GM23338 (cell line): Measurements from ENCODE around the gene SEC11C. TPM values are rescaled to one million over a fixed set of nuclear protein-coding genes. Genes with fewer than 3 reads are reported as not detected.

Source experiments
- ATAC-seq: fragments of 200-7000 bp; cut with Tn5 transposase; 3 replicates; pipeline ENCODE4 v1.9.1; 2020
- DNase-seq: peaks from one replicate; pipeline ENCODE4 v3.0.0-alpha.2; 2015; ENCODE audit warnings: low spot score
- H2AFZ ChIP-seq: fragments of 200-600 bp; sonication (generic); 2 replicates; pipeline ENCODE4 v1.8.0; 2016; ENCODE audit warnings: antibody characterized with exemption, mild to moderate bottlenecking, moderate library complexity
- H3F3A ChIP-seq: fragments of 200-600 bp; sonication (generic); replicated peaks from 2 replicates; pipeline ENCODE4 v1.8.0; 2017; ENCODE audit warnings: antibody characterized with exemption, mixed run types, low read depth
- H3K27ac ChIP-seq: fragments of 200-600 bp; sonication (generic); 2 replicates; pipeline ENCODE4 v1.6.1; 2016; ENCODE audit warnings: low read depth
- H3K27me3 ChIP-seq: fragments of 200-600 bp; sonication (generic); 2 replicates; pipeline ENCODE4 v1.8.0; 2016; ENCODE audit warnings: mild to moderate bottlenecking, mixed run types, moderate library complexity; ENCODE audit not compliant: insufficient read depth
- H3K36me3 ChIP-seq: fragments of 200-600 bp; sonication (generic); 2 replicates; pipeline ENCODE4 v1.8.0; 2016; ENCODE audit warnings: mild to moderate bottlenecking; ENCODE audit not compliant: insufficient read depth
- H3K4me1 ChIP-seq: fragments of 200-600 bp; sonication (generic); 2 replicates; pipeline ENCODE4 v1.8.0; 2016; ENCODE audit warnings: mild to moderate bottlenecking, moderate library complexity; ENCODE audit not compliant: insufficient read depth
- H3K4me2 ChIP-seq: fragments of 200-600 bp; sonication (generic); 2 replicates; pipeline ENCODE4 v1.7.1; 2017; ENCODE audit warnings: mixed run types
- H3K4me3 ChIP-seq: fragments of 200-600 bp; sonication (generic); 2 replicates; pipeline ENCODE4 v1.6.1; 2016; ENCODE audit warnings: mixed run types
- H3K79me2 ChIP-seq: fragments of 200-600 bp; sonication (generic); replicated peaks from 2 replicates; pipeline ENCODE4 v1.8.0; 2017; ENCODE audit warnings: mild to moderate bottlenecking; ENCODE audit not compliant: insufficient read depth
- H3K9me2 ChIP-seq: fragments of 200-600 bp; sonication (generic); 2 replicates; pipeline ENCODE4 v1.8.0; 2017; ENCODE audit not compliant: insufficient read depth
- H4K20me1 ChIP-seq: fragments of 200-600 bp; sonication (generic); replicated peaks from 2 replicates; pipeline ENCODE4 v1.8.0; 2017; ENCODE audit warnings: mild to moderate bottlenecking; ENCODE audit not compliant: insufficient read depth
- H3K27ac Mint-ChIP-seq: 2 replicates; pipeline ENCODE4 v1.8.0; 2020; ENCODE audit warnings: inconsistent platforms, mild to moderate bottlenecking, moderate library complexity, mixed read lengths
- H3K27me3 Mint-ChIP-seq: 3 replicates; pipeline ENCODE4 v1.8.0; 2022; ENCODE audit warnings: low read depth, mild to moderate bottlenecking, moderate library complexity, mixed read lengths, inconsistent platforms; ENCODE audit not compliant: insufficient read depth, poor library complexity
- H3K36me3 Mint-ChIP-seq: 3 replicates; pipeline ENCODE4 v1.8.0; 2021; ENCODE audit warnings: low read depth, mild to moderate bottlenecking, inconsistent platforms, moderate library complexity, mixed read lengths
- H3K4me1 Mint-ChIP-seq: 3 replicates; pipeline ENCODE4 v1.8.0; 2020; ENCODE audit warnings: mild to moderate bottlenecking, inconsistent platforms, mixed read lengths
- H3K4me3 Mint-ChIP-seq: 3 replicates; pipeline ENCODE4 v1.8.0; 2021; ENCODE audit warnings: moderate library complexity, mild to moderate bottlenecking, inconsistent platforms, mixed read lengths
- H3K9me3 Mint-ChIP-seq: 3 replicates; pipeline ENCODE4 v1.8.0; 2020; ENCODE audit warnings: moderate library complexity, mild to moderate bottlenecking, inconsistent platforms, mixed read lengths
- CREB1 ChIP-seq: fragments of 250-450 bp; sonication (Bioruptor Pico); IDR thresholded peaks from 2 replicates; pipeline ENCODE4 v1.5.0; 2020; ENCODE audit warnings: low read depth, mild to moderate bottlenecking, moderate library complexity
- CTCF ChIP-seq, 2 experiments: fragments of 200-600 bp in 1 of 2; sonication (generic) in 1 of 2; conservative IDR thresholded peaks; 2 replicates each; pipeline versions ENCODE4 v1.5.1 to v1.6.1; 2016 to 2017; ENCODE audit warnings: antibody characterized with exemption in 2 of 2, low read depth in 2 of 2, mild to moderate bottlenecking in 2 of 2, moderate library complexity in 1 of 2
- ETS1 ChIP-seq: IDR thresholded peaks from 2 replicates; pipeline ENCODE4 v1.6.1; 2016; ENCODE audit warnings: antibody characterized with exemption
- EZH2 ChIP-seq: fragments of 200-600 bp; sonication (generic); IDR thresholded peaks from one replicate; pipeline ENCODE4 v1.8.0; 2017; ENCODE audit warnings: antibody characterized with exemption, mild to moderate bottlenecking, low read depth; ENCODE audit not compliant: unreplicated experiment
- JUNB ChIP-seq: IDR thresholded peaks from one replicate; pipeline ENCODE4 v1.6.1; 2016; ENCODE audit warnings: antibody characterized with exemption; ENCODE audit not compliant: unreplicated experiment
- POLR2AphosphoS5 ChIP-seq: IDR thresholded peaks from 2 replicates; pipeline ENCODE4 v1.6.1; 2016; ENCODE audit warnings: antibody characterized with exemption, low read depth
- REST ChIP-seq: IDR thresholded peaks from one replicate; pipeline ENCODE4 v1.6.1; 2018; ENCODE audit warnings: antibody characterized with exemption; ENCODE audit not compliant: unreplicated experiment
- ZNF114 ChIP-seq: fragments of 250-450 bp; sonication (Bioruptor Pico); IDR thresholded peaks from 2 replicates; pipeline ENCODE4 v1.5.0; 2020; ENCODE audit warnings: mild to moderate bottlenecking, moderate library complexity
- ZNF331 ChIP-seq: fragments of 250-450 bp; sonication (Bioruptor Pico); IDR thresholded peaks from 2 replicates; pipeline ENCODE4 v1.5.0; 2020; ENCODE audit warnings: low read depth, mild to moderate bottlenecking, moderate library complexity
- polyA plus RNA-seq: library from polyadenylated mRNA; unstranded; fragments of >200 nt; fragmentation: Nextera tagmentation; extraction: Ambion mirVana; gene quantifications from 2 replicates; pipeline ENCODE4 v1.2.1, GENCODE V29; 2016
- total RNA-seq: library from RNA; depleted of rRNA; stranded (reverse); fragments of >200 nt; shearing (Covaris generic); gene quantifications from 2 replicates; pipeline ENCODE4 v1.2.3, GENCODE V29; 2014

SEC11C gene
- total and polyA plus RNA-seq, 2 experiments from 2014 or later, result 31.7 to 169 TPM

GRCh38 chr18:59101830-59102414, 37.8 kb upstream of the SEC11C start:
- peak overlapping the region; percentile 61; the same call in 1 of the 2 replicates for H2AFZ ChIP-seq
- H3K4me2 ChIP-seq, result no peak overlapping the region
- peaks cover 3% of the 10 kb centered on the region for H3K27me3 Mint-ChIP-seq
- H3K27me3 ChIP-seq, result no peaks in the 10 kb centered on the region
- H3K9me2 ChIP-seq, result no peaks in the 10 kb centered on the region
- no peaks in the 10 kb centered on the region for H3F3A ChIP-seq
- DNase-seq, result peak; percentile 50
- H3K79me2 ChIP-seq, result no peaks in the 10 kb centered on the region
- H3K9me3 Mint-ChIP-seq, result no peaks in the 10 kb centered on the region
- H3K27ac ChIP-seq, result no peak overlapping the region
- H3K36me3 ChIP-seq, result no peaks in the 10 kb centered on the region
- no peaks in the 10 kb centered on the region for H3K4me1 Mint-ChIP-seq
- peak; percentile 74 for ATAC-seq
- H3K4me1 ChIP-seq, result no peaks in the 10 kb centered on the region
- no peak overlapping the region for H3K4me3 Mint-ChIP-seq
- H3K4me3 ChIP-seq, result no peak overlapping the region
- no peak overlapping the region for H3K27ac Mint-ChIP-seq
- no peak for TF ChIP-seq EZH2
- H3K36me3 Mint-ChIP-seq, result no peaks in the 10 kb centered on the region
- H4K20me1 ChIP-seq, result no peaks in the 10 kb centered on the region

GRCh38 chr18:59109375-59109774, 30.3 kb upstream of the SEC11C start:
- H2AFZ ChIP-seq, result 0 out of 2 replicates have a peak overlapping the region, but pooled peaks have one; percentile 9
- ATAC-seq (no peak), DNase-seq (no peak)
- H3K27me3 ChIP-seq, result no peaks in the 10 kb centered on the region
- Mint-ChIP-seq H3K36me3 (no peaks in the 10 kb centered on the region), H3K4me1 (no peaks in the 10 kb centered on the region; the same call in 2 of the 3 replicates), H3K9me3 (no peaks in the 10 kb centered on the region; the same call in 2 of the 3 replicates), H3K27me3 (peaks cover 3% of the 10 kb centered on the region), H3K27ac (no peak overlapping the region), H3K4me3 (no peak overlapping the region)
- H3K9me2 ChIP-seq, result 0 out of 2 replicates have a peak, but pooled peaks cover 4% of the 10 kb centered on the region
- H3K36me3 ChIP-seq, result no peaks in the 10 kb centered on the region
- no peak overlapping the region for H3K4me3 ChIP-seq
- H3F3A ChIP-seq, result no peaks in the 10 kb centered on the region
- no peak overlapping the region for H3K4me2 ChIP-seq
- no peaks in the 10 kb centered on the region for H3K4me1 ChIP-seq
- no peaks in the 10 kb centered on the region for H4K20me1 ChIP-seq
- no peak overlapping the region for H3K27ac ChIP-seq
- H3K79me2 ChIP-seq, result no peaks in the 10 kb centered on the region
- TF ChIP-seq JUNB, result no peak
- TF ChIP-seq REST, result no peak
- TF ChIP-seq CREB1 (CRISPR knock-in tag), result no peak
- no peak for TF ChIP-seq ETS1
- TF ChIP-seq EZH2, result no peak
- no peak for TF ChIP-seq POLR2AphosphoS5
- no peak for TF ChIP-seq CTCF (conservative IDR thresholded peaks at IDR 0.05; ENCODE audit: low read depth in 2 of 2)
- TF ChIP-seq ZNF114 (CRISPR knock-in tag), result no peak
- no peak for TF ChIP-seq ZNF331
